Sigmoid colon (tissue), 3 donors: ENCODE data around the gene FOXO6.

Experiments used
- POLR2A ChIP-seq, 2 donors: fragments of 450-650 bp; IDR thresholded peaks; one replicate each; pipeline ENCODE4 v1.6.1; 2016; ENCODE audit warnings: antibody characterized with exemption in 2 of 2, mild to moderate bottlenecking in 2 of 2, moderate library complexity in 2 of 2
- TF ChIP-seq, protein P1 (sequence below), 4 experiments: fragments of 450-650 bp in 3 of 4; fragments of 200-600 bp in 1 of 4; IDR thresholded peaks; one replicate each; pipeline ENCODE4 v1.5.1; 2016 to 2019; ENCODE audit warnings: antibody characterized with exemption in 4 of 4, mild to moderate bottlenecking in 3 of 4, moderate library complexity in 2 of 4

GRCh38 chr1:41355761-41356160 is 5.5 kb upstream of the FOXO6 start:
- no peak for TF ChIP-seq POLR2A (IDR thresholded peaks at IDR 0.05)
- TF ChIP-seq, protein P1, sequence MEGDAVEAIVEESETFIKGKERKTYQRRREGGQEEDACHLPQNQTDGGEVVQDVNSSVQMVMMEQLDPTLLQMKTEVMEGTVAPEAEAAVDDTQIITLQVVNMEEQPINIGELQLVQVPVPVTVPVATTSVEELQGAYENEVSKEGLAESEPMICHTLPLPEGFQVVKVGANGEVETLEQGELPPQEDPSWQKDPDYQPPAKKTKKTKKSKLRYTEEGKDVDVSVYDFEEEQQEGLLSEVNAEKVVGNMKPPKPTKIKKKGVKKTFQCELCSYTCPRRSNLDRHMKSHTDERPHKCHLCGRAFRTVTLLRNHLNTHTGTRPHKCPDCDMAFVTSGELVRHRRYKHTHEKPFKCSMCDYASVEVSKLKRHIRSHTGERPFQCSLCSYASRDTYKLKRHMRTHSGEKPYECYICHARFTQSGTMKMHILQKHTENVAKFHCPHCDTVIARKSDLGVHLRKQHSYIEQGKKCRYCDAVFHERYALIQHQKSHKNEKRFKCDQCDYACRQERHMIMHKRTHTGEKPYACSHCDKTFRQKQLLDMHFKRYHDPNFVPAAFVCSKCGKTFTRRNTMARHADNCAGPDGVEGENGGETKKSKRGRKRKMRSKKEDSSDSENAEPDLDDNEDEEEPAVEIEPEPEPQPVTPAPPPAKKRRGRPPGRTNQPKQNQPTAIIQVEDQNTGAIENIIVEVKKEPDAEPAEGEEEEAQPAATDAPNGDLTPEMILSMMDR (IDR thresholded peaks at IDR 0.05) = no peak
